ENCODE data around the gene MPL. TPM values are rescaled to one million over a fixed set of nuclear protein-coding genes. Genes with fewer than 3 reads are reported as not detected.

Gene MPL
- total RNA-seq, 1 donor = not detected

- H3K36me3 ChIP-seq (ENCODE audit: insufficient read depth, low read length) = no peaks in the 10 kb centered on the region
- H3K4me2 ChIP-seq (ENCODE audit: insufficient read depth, low read length) = no peak overlapping the region
- peaks cover 18% of the 10 kb centered on the region for H3K27me3 ChIP-seq (ENCODE audit: insufficient read depth, low read length)
- H4K20me1 ChIP-seq (ENCODE audit: insufficient read depth, low read length) = no peaks in the 10 kb centered on the region
- no peaks in the 10 kb centered on the region for H3K79me2 ChIP-seq (ENCODE audit: insufficient read depth, low read length)
- no peak for TF ChIP-seq CTCF (IDR thresholded peaks at IDR 0.05; ENCODE audit: extremely low read depth, low read depth, low read length)
- no peak overlapping the region for H2AFZ ChIP-seq (ENCODE audit: low read length)
- H3K9me3 ChIP-seq (ENCODE audit: low read depth, low read length) = no peaks in the 10 kb centered on the region
- no peak for DNase-seq (ENCODE audit: insufficient read length, low spot score, missing footprints)
- H3K4me3 ChIP-seq (ENCODE audit: insufficient read depth, low read length) = no peak overlapping the region
- no peak overlapping the region for H3K27ac ChIP-seq (ENCODE audit: low read depth, low read length)
- H3K4me1 ChIP-seq (ENCODE audit: insufficient read depth, low read length) = peaks cover 26% of the 10 kb centered on the region
Observed at GRCh38 chr1:43350976-43351375, 13.4 kb downstream of the MPL start.

- H3K27me3 ChIP-seq (ENCODE audit: insufficient read depth, low read length) = peaks cover 18% of the 10 kb centered on the region
- no peaks in the 10 kb centered on the region for H3K36me3 ChIP-seq (ENCODE audit: insufficient read depth, low read length)
- no peak for TF ChIP-seq CTCF (IDR thresholded peaks at IDR 0.05; ENCODE audit: extremely low read depth, low read depth, low read length)
- DNase-seq (ENCODE audit: insufficient read length, low spot score, missing footprints) = peak; percentile 69
- H2AFZ ChIP-seq (ENCODE audit: low read length) = no peak overlapping the region
- H3K4me3 ChIP-seq (ENCODE audit: insufficient read depth, low read length) = no peak overlapping the region
- H3K79me2 ChIP-seq (ENCODE audit: insufficient read depth, low read length) = no peaks in the 10 kb centered on the region
- H3K27ac ChIP-seq (ENCODE audit: low read depth, low read length) = no peak overlapping the region
- no peaks in the 10 kb centered on the region for H4K20me1 ChIP-seq (ENCODE audit: insufficient read depth, low read length)
- H3K4me2 ChIP-seq (ENCODE audit: insufficient read depth, low read length) = no peak overlapping the region
- no peaks in the 10 kb centered on the region for H3K9me3 ChIP-seq (ENCODE audit: low read depth, low read length)
- H3K4me1 ChIP-seq (ENCODE audit: insufficient read depth, low read length) = peaks cover 26% of the 10 kb centered on the region
Observed at GRCh38 chr1:43351421-43352350, 14.1 kb downstream of the MPL start.

GRCh38 chr1:43352351-43352705 is 14.7 kb downstream of the MPL start:
- H2AFZ ChIP-seq (ENCODE audit: low read length) = no peak overlapping the region
- H3K27me3 ChIP-seq (ENCODE audit: insufficient read depth, low read length) = peaks cover 14% of the 10 kb centered on the region
- no peak overlapping the region for H3K4me2 ChIP-seq (ENCODE audit: insufficient read depth, low read length)
- H3K4me3 ChIP-seq (ENCODE audit: insufficient read depth, low read length) = no peak overlapping the region
- DNase-seq (ENCODE audit: insufficient read length, low spot score, missing footprints) = peak; percentile 52
- no peaks in the 10 kb centered on the region for H3K9me3 ChIP-seq (ENCODE audit: low read depth, low read length)
- no peaks in the 10 kb centered on the region for H3K79me2 ChIP-seq (ENCODE audit: insufficient read depth, low read length)
- H3K27ac ChIP-seq (ENCODE audit: low read depth, low read length) = no peak overlapping the region
- no peaks in the 10 kb centered on the region for H3K36me3 ChIP-seq (ENCODE audit: insufficient read depth, low read length)
- no peaks in the 10 kb centered on the region for H4K20me1 ChIP-seq (ENCODE audit: insufficient read depth, low read length)
- peaks cover 26% of the 10 kb centered on the region for H3K4me1 ChIP-seq (ENCODE audit: insufficient read depth, low read length)
- TF ChIP-seq CTCF (IDR thresholded peaks at IDR 0.05; ENCODE audit: extremely low read depth, low read depth, low read length) = no peak

- Histone ChIP-seq H4K20me1 (ENCODE audit: insufficient read depth, low read length) (no peaks in the 10 kb centered on the region), H3K4me1 (ENCODE audit: insufficient read depth, low read length) (peaks cover 26% of the 10 kb centered on the region), H3K27ac (ENCODE audit: low read depth, low read length) (no peak overlapping the region), H3K4me2 (ENCODE audit: insufficient read depth, low read length) (no peak overlapping the region), H3K4me3 (ENCODE audit: insufficient read depth, low read length) (no peak overlapping the region), H3K36me3 (ENCODE audit: insufficient read depth, low read length) (no peaks in the 10 kb centered on the region), H3K9me3 (ENCODE audit: low read depth, low read length) (no peaks in the 10 kb centered on the region), H3K27me3 (ENCODE audit: insufficient read depth, low read length) (peaks cover 8% of the 10 kb centered on the region), H2AFZ (ENCODE audit: low read length) (no peak overlapping the region), H3K79me2 (ENCODE audit: insufficient read depth, low read length) (no peaks in the 10 kb centered on the region)
- DNase-seq (ENCODE audit: insufficient read length, low spot score, missing footprints) = peak; percentile 62
- TF ChIP-seq CTCF (IDR thresholded peaks at IDR 0.05; ENCODE audit: extremely low read depth, low read depth, low read length) = no peak
Observed at GRCh38 chr1:43352881-43353280, 15.3 kb downstream of the MPL start.
